GM12891 (cell line): ENCODE data around the gene ZNF776.

Experiments used
- PAX5 ChIP-seq: IDR thresholded peaks from 2 replicates; pipeline ENCODE4 v1.6.1; 2011; ENCODE audit warnings: low read length, moderate library complexity, mild to moderate bottlenecking; ENCODE audit not compliant: insufficient read depth, severe bottlenecking
- POLR2A ChIP-seq: IDR thresholded peaks from 2 replicates; pipeline ENCODE4 v1.6.1; 2011; ENCODE audit warnings: low read depth, low read length, control low read depth
- POLR2AphosphoS5 ChIP-seq: IDR thresholded peaks from 2 replicates; pipeline ENCODE4 v1.6.1; 2011; ENCODE audit warnings: low read depth, low read length, control low read depth
- POU2F2 ChIP-seq: IDR thresholded peaks from 2 replicates; pipeline ENCODE4 v1.6.1; 2011; ENCODE audit warnings: low read depth, mild to moderate bottlenecking, control low read depth, low read length, moderate library complexity
- SPI1 ChIP-seq: IDR thresholded peaks from 2 replicates; pipeline ENCODE4 v1.6.1; 2011; ENCODE audit warnings: low read depth, low read length, control low read depth
- TAF1 ChIP-seq: IDR thresholded peaks from 2 replicates; pipeline ENCODE4 v1.6.1; 2011; ENCODE audit warnings: low read depth, low read length, control low read depth

DNA sequence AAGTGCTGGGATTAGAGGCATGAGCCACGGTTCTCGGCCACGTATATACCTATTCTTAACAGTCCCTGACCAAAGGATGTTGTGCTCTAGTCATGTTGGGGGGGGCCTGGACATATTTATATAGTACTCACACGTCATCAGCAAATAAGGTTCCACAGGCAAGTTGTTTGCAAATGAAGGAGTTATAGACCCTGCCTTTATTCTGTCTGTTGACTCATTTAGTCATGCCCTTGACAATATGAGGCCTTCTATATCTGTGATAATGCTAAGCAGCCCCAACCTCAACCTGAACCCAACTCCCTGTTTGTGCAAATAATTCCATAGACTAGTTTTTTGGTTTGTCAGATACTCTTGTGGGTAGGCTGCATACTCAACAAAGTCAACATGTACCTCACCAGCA is 31.7 kb downstream of the ZNF776 start:
- TF ChIP-seq POLR2A, result no peak
- no peak for TF ChIP-seq POLR2AphosphoS5
- no peak for TF ChIP-seq TAF1
- no peak for TF ChIP-seq PAX5
- TF ChIP-seq SPI1, result no peak
- no peak for TF ChIP-seq POU2F2
